Measurements from ENCODE around the gene FKBP3.
A peak's percentile ranks its signal among the peaks of the same experiment; 100 is the strongest.
"Not testable (repeated sequence)": the region's sequence is repeated elsewhere in the genome, so short reads cannot be mapped to it uniquely, and the experiment has no call there.

FKBP3 gene

DNA sequence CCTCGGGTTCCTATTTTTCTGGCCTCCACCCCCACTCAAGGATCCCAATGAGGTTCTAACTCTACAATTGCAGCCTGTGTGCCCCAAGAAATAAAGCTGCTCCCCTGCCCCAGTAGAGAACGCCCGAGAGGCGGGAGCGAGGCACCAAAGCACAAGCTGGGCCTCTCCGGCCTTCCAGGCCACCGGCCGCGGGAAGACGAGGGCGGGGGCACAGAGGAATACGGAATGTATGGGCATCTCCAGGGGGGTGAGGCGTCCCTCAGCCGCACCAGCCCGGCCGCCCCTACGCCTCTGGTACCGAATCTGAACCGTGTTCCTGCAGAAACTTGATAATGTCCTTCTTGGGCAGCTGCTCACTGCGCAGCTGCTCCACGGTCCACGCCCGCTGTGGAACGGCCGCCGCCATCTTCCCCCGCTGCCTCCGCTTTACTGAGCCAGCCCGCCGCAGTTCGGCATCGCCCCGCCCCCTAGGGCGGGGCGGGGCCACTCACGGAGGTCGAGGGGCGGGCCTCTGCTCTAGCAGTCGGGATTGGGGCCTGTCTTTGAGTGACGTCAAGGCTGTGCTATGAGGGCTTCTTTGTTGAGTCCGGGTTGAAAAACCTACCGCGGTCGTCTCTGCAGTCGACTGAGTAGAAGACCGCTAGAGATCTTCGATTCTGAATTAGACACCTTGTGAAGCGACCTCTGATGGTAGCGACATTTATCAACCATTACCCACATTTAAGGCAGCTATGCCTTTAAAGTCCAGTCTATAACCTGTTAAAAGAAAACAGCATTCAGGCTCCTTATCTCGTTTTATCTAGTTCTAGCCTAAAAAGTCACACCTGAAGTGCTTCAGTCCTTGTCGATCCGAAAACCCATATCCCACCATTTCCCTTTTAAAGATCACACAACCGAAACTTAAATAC lies at the start of gene FKBP3:
Gene FKBP3, minus strand, starts transcription at position 431 of the 908 bp plus-strand sequence. Its CDS starts 25 bp downstream, at position 406.
- DNase-seq, result peak; percentile 96

- no peak for DNase-seq
Measured at GRCh38 chr14:45181806-45182205, 47.5 kb upstream of the FKBP3 start.

GRCh38 chr14:45181329-45181728 lies 47.0 kb upstream of the FKBP3 start:
- no peak for DNase-seq

DNA sequence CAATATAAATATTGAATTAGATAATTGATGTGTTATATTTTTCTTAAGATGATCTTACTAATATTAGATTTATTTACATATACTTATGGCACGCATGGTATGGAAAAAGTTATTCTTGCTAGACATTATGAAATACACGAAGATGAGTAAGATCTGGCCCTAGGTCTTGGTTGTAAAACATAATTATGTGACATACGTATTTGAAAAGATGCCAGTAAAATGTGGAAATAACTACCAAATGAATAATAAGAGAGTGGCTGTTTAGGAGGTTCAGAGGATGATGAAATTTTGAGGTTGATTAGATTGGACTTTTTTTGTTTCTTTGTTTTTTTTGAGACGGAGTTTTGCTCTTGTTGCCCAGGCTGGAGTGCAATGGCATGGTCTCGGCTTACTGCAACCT lies 42.8 kb upstream of the FKBP3 start:
- DNase-seq, result no peak

DNA sequence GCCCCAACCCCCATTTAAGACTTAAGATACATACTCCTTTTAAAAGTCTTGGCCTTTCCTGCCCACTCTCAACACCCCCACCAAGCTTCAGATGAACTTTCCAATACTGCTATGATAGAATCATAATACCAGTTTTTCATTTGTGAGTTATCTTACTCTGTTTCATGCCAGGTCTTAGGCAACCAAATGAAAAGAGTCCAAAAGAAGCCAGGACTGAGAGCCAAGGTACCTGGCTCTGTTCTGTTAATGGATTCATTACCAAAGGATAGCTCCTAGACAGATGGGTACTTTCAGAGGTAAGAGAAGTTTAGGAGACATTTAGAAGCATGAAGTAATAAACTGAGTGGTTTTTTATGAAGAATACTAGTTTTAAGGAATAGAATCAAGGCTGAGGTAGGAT lies 35.6 kb upstream of the FKBP3 start:
- no peak for DNase-seq

- DNase-seq, result no peak
Measured at GRCh38 chr14:45156067-45156466, 21.8 kb upstream of the FKBP3 start.

DNA sequence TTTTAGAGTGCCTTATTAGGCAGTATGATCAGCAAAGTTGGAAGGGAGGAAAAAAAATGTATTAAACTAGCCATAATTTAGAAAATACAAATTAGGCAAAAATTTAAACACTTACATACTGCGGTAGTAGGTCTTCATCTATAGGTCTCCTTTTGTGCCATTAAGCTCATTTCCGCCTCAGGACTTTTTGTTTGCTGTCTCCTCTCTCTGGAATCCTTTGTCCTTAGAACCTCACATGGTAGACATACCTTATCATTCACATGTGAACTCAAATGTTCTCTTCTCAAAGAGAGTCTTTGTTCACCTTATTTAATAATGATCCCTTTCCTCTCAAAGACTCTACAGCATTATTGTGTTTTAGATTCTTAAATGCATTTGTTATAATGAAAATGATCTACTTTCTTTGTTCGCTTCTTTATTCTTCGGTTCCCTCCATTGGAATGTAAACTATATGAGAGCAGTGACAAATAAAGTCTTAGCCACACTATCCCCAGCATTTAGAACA lies 16.2 kb upstream of the FKBP3 start:
- no peak for DNase-seq

- DNase-seq, result no peak
Measured at GRCh38 chr14:45149602-45150001, 15.3 kb upstream of the FKBP3 start.

DNA sequence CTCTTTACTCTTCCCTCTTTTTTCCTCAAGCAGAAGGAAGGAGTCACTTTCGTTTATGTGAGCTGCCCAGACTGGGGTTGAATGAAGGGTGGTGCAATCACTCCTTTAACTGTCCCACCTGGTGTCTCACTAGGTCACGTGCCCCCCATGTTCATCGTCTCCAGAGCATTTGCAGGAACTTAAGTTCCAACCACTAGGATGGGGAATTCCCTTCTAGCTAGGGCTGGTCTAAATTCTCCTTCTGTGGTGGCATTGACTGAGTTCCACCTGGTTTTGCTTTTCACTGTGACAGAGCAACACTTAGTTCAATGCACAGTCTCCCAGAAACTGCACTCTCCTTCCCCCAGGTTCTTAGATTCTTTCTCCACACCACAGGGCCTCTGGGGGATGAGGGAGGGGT lies 10.9 kb upstream of the FKBP3 start:
- DNase-seq, result no peak

DNA sequence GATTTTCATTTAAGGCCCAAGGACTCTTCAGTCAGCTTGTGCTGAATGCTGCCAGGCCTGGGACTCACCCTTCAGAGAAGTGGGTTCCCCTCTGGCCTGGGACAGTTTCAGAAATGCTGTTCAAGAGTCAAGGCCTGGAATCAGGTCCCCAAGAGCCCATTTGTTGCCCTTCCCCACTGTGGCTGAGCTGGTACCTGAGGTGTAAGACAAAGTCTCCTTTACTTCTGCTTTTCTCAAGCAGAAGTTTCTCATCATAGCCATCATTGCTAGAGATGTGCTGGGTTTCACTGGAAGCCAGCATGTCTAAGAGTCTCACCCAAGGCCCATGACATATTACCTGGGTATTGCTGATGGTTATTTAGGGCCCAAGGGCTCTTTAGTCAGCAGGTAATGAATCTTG lies 10.4 kb upstream of the FKBP3 start:
- no peak for DNase-seq

DNA sequence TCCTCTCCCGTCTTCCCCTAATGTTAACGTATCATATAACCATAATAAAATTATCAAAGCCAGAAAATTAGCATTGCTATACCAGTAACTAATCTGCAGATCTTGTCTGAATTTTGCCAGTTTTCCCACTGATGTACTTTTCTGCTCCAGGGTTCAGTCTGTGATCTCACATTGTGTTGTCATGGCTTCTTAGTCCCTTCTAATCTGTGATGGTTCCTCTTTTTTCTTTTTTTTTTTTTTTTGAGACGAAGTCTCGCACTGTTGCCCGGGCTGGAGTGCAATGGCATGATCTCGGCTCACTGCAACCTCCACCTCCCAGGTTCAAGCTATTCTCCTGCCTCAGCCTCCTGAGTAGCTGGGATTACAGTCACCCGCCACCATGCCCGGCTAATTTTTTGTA lies 7.8 kb upstream of the FKBP3 start:
- DNase-seq, result not testable (repeated sequence)

GRCh38 chr14:45140661-45141187 lies 6.4 kb upstream of the FKBP3 start:
- no peak for DNase-seq

DNA sequence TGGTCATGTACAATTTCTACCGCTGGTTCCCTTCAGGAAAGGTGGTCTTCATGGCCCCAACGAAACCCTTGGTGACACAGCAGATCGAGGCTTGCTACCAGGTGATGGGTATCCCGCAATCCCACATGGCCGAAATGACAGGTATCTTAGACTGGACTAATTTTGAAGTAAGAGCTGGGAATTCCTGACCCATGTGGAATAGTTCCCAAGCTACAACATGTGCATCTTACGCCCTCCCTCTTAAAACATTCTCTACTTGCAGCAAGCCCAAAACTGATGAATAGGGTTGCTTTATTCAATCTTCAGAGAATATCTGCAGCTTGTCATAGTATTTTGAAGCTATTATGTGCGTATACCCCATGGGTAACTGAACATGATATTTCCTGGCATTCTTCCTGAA lies 2.1 kb upstream of the FKBP3 start:
- DNase-seq, result no peak

GRCh38 chr14:45135659-45136395 lies 1.5 kb upstream of the FKBP3 start, which contains the start of gene FANCM:
Gene FANCM, plus strand, starts transcription at chr14:45135930. Its CDS starts 102 bp downstream, at chr14:45136032.
- peak; percentile 91 for DNase-seq

GRCh38 chr14:45135156-45135555 lies 875 bp upstream of the FKBP3 start:
- no peak for DNase-seq

DNA sequence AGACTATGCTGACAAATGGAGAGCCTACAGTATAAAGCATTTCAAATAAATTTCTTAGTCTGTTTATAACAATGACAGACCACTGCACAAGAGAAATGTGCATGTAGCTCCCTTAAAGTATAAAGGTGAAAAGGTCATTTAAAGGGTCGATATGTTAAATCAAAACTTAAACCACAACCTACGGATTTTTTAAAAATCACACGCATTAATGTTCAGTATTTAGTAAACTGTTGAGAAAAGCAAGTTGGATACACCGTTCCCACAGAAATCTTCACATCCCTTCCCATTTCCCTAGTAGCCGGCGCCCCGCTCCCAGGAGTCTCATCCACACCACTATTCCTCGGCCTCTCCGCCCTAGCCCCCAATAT lies 614 bp downstream of the FKBP3 start:
- DNase-seq, result no peak

GRCh38 chr14:45128963-45129629 lies 5.2 kb downstream of the FKBP3 start:
- no peak for DNase-seq

GRCh38 chr14:45125754-45126153 lies 8.5 kb downstream of the FKBP3 start:
- no peak for DNase-seq

DNA sequence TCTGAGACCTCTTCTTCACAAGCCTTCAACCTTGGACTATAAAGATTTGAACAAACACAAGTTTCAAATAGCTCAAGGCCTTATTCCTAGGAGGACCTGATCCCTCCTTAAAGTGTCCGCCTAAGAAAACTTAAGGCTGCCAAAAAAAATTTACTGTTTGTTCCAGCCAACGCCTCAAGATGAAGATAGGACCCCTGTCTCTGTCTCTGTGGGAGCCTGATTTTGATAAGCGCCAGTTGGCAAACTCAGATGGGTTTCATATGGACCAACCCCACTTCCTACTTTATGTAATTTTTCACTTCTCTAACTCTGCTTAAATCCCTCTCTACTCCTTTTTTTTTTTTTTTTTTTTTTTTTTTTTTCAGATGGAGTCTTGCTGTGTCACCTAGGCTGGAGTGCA lies 11.0 kb downstream of the FKBP3 start:
- DNase-seq, result no peak

- DNase-seq, result no peak
Measured at GRCh38 chr14:45120096-45120495, 14.2 kb downstream of the FKBP3 start.

DNA sequence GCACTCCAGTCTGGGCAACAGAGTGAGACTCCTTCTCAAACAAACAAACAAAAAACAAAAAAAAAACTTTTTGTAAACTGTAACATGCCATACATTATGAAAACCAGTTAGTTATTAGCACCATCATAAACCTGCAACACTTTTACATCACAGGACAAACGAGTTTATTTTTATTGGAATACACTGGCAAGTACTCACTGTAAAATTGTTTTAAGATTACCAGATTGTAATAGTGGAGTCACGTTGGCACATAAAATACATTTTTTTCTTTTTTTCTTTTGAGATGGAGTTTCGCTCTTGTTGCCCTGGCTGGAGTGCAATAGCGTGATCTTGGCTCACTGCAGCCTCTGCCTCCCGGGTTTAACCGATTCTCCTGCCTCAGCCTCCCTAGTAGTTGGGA lies 15.7 kb downstream of the FKBP3 start:
- no peak for DNase-seq

- no peak for DNase-seq
Measured at GRCh38 chr14:45114327-45114726, 20.0 kb downstream of the FKBP3 start.

Data from stimulated activated CD4-positive, alpha-beta T cell treated with anti-CD3 and anti-CD28 coated beads, Interleukin-4, amount 100 ng/mL, for 24 hours (primary cell).